ENCODE measurements around the gene C10orf62.

DNA sequence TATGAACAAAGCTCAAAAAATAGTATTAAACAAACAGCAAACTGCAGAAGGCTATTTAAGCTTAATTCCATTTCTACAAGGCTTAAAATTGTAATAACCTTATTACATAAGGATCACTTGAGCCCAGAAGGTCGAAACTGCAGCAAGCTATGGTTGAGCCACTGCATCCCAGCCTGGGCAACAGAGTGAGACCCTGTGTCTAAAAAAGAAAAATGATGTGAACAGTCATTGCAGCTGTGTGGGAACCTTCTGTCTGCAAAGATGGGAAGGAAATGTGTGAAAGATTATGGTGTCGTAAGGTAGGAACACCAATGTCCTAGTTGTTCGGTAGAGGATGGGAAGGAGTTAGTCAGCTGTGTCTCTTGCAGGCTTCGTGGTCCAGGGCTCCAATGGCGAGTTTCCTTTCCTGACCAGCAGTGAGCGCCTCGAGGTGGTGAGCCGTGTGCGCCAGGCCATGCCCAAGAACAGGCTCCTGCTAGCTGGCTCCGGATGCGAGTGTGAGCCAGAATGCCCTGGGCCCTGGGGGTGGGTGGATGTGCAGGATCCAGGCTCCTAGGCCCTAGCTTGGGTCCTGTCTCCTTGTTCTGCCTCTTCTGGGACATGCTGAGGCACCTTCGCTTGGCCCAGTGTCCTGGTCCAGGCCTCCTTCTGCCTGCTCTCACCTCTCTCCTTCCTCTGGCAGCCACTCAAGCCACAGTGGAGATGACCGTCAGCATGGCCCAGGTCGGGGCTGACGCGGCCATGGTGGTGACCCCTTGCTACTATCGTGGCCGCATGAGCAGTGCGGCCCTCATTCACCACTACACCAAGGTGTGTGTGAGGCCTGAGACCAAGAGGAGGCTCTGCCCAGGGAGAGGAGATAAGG is 9.1 kb downstream of the C10orf62 start:
- TF ChIP-seq, protein P1, sequence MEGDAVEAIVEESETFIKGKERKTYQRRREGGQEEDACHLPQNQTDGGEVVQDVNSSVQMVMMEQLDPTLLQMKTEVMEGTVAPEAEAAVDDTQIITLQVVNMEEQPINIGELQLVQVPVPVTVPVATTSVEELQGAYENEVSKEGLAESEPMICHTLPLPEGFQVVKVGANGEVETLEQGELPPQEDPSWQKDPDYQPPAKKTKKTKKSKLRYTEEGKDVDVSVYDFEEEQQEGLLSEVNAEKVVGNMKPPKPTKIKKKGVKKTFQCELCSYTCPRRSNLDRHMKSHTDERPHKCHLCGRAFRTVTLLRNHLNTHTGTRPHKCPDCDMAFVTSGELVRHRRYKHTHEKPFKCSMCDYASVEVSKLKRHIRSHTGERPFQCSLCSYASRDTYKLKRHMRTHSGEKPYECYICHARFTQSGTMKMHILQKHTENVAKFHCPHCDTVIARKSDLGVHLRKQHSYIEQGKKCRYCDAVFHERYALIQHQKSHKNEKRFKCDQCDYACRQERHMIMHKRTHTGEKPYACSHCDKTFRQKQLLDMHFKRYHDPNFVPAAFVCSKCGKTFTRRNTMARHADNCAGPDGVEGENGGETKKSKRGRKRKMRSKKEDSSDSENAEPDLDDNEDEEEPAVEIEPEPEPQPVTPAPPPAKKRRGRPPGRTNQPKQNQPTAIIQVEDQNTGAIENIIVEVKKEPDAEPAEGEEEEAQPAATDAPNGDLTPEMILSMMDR (IDR thresholded peaks at IDR 0.05): no peak
- TF ChIP-seq POLR2A (IDR thresholded peaks at IDR 0.05): no peak

All from stomach (tissue), 4 donors.